OCI-LY7 (cell line): Measurements from ENCODE around the gene MISP.

Experiments used
- EZH2phosphoT487 ChIP-seq: fragments of 200-600 bp; sonication (generic); IDR thresholded peaks from 2 replicates; pipeline ENCODE4 v1.6.1; 2018; ENCODE audit warnings: low read depth, borderline replicate concordance, mild to moderate bottlenecking, mixed run types, antibody characterized with exemption, low read length, moderate library complexity, mixed read lengths
- TF ChIP-seq, protein P1 (sequence below): fragments of 200-600 bp; sonication (generic); conservative IDR thresholded peaks from 2 replicates; pipeline ENCODE4 v1.5.1; 2014; ENCODE audit warnings: mild to moderate bottlenecking, antibody characterized with exemption, low read length, moderate library complexity, mixed read lengths

DNA sequence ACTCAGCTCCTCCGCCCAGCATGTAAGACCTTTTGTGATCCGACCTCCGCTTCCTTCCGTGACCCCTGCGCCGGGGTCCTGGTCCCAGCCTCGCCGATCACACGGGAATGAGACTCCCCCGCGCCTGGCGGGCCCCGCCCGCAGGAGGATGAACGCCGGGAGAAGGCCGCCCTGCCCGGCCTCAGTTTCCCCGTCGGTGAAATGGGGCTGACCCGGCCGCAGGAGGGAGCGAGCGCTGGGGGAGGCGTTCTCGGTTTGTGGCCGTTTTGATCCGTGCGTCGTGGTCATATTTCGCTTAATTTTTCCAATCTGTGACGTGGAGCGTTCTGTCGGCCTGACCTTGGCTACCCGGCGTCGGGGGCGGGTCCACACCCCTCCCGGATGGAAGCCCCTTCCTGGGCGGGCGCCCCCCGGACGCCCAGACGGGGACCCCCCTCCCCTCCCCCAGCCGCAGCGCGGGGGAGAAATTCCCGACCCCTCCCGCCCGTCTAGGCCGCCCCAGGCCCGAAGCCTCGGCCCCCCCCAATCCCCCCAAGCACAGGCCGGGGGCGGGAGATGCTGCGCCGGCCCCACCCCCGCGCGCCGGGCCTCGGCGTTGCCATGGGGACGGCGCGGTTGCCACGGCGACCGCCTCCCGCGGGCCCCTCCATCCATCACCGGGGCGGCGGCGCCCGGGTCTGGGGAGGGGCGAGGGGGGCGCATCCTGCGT is 31.1 kb upstream of the MISP start:
- TF ChIP-seq, protein P1, sequence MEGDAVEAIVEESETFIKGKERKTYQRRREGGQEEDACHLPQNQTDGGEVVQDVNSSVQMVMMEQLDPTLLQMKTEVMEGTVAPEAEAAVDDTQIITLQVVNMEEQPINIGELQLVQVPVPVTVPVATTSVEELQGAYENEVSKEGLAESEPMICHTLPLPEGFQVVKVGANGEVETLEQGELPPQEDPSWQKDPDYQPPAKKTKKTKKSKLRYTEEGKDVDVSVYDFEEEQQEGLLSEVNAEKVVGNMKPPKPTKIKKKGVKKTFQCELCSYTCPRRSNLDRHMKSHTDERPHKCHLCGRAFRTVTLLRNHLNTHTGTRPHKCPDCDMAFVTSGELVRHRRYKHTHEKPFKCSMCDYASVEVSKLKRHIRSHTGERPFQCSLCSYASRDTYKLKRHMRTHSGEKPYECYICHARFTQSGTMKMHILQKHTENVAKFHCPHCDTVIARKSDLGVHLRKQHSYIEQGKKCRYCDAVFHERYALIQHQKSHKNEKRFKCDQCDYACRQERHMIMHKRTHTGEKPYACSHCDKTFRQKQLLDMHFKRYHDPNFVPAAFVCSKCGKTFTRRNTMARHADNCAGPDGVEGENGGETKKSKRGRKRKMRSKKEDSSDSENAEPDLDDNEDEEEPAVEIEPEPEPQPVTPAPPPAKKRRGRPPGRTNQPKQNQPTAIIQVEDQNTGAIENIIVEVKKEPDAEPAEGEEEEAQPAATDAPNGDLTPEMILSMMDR: no peak
- TF ChIP-seq EZH2phosphoT487: no peak
